ENCODE measurements around the gene RASSF4. TPM values are rescaled to one million over a fixed set of nuclear protein-coding genes. Genes with fewer than 3 reads are reported as not detected.
A peak's percentile ranks its signal among the peaks of the same experiment; 100 is the strongest.

The RASSF4 gene
- total RNA-seq, 1 donor from 2014 or later = 2.0 TPM

DNA sequence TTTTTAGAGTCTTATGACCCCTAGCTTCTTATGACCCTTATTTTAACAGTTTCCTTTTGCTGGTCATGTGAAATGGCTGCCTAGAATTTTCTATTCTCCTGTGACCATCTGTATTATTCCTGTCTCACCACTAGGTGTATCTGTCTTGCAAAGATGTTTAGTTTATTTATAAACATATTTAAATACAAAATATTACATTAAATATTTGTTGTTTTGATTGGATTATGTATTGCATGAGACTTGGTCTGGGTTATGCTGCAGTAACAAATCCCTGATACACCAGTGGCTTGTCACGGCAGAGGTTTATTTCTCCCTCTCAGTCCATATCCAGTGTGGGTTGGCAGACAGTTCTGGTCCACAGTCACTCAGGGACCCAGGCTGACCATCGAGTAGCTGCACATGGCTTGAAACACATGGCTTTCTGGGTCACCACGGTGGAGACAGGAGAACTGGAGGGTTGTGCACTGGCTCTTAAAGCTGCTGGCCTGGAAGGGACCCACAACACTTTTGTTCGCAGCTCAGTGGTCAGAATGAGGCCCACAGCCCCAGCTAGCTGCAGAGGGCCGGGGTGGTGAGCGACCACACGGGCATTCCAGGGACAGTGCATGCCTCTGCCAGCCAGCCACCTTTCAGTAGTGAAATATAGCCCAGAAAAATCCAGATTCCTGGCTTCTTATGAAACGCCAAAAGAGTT lies 7.4 kb downstream of the RASSF4 start:
- no peaks in the 10 kb centered on the region for H3K9me3 Mint-ChIP-seq
- ChIA-PET POLR2A (interaction anchor here (1.1 to 3.1 kb wide), 2 partner anchors 21 to 34 kb away, joined by 3 to 10 read pairs; no protein-coding TSS in a partner anchor), CTCF (interaction anchor here (1.3 to 9.5 kb wide), 2 partner anchors 9 to 34 kb away, joined by 3 to 60 read pairs; no protein-coding TSS in a partner anchor)
- peaks cover 70% of the 10 kb centered on the region for H3K4me1 Mint-ChIP-seq
- intact Hi-C loops (cut with micrococcal nuclease) = loop anchor here (1.0 to 5.0 kb wide), 2 partner anchors 7 to 1060 kb away; no protein-coding TSS in a partner anchor
- H3K36me3 Mint-ChIP-seq (ENCODE audit: low read depth) = no peaks in the 10 kb centered on the region
- no peak for DNase-seq
- ATAC-seq (ENCODE audit: low read depth) = no peak
- no peak overlapping the region for H3K27ac Mint-ChIP-seq
- no peak overlapping the region for H3K4me3 Mint-ChIP-seq
- TF ChIP-seq, protein P1, sequence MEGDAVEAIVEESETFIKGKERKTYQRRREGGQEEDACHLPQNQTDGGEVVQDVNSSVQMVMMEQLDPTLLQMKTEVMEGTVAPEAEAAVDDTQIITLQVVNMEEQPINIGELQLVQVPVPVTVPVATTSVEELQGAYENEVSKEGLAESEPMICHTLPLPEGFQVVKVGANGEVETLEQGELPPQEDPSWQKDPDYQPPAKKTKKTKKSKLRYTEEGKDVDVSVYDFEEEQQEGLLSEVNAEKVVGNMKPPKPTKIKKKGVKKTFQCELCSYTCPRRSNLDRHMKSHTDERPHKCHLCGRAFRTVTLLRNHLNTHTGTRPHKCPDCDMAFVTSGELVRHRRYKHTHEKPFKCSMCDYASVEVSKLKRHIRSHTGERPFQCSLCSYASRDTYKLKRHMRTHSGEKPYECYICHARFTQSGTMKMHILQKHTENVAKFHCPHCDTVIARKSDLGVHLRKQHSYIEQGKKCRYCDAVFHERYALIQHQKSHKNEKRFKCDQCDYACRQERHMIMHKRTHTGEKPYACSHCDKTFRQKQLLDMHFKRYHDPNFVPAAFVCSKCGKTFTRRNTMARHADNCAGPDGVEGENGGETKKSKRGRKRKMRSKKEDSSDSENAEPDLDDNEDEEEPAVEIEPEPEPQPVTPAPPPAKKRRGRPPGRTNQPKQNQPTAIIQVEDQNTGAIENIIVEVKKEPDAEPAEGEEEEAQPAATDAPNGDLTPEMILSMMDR (IDR thresholded peaks at IDR 0.05) = no peak
- no peaks in the 10 kb centered on the region for H3K27me3 Mint-ChIP-seq

DNA sequence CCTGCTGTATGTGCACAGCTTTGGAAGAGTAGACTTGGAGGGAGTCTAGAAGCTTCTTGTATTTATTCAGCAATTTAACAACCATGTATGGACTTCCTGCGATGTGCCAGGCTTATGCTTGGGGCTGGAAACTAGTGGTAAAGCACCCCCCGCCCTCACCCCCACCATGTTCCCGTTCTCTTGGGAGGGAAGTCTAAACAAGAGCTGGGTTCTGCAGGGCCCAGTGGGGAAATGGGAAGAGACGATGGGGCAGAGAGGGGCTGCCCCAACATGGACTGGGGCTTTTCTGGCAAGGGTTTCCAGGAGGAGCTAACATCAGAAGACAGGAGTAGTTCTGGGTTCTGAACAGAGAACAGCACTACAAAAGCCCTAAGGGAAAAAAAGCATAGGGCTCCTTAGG lies 8.0 kb downstream of the RASSF4 start:
- Mint-ChIP-seq H3K9me3 (no peaks in the 10 kb centered on the region), H3K27ac (peak overlapping the region; percentile 12), H3K4me1 (peaks cover 70% of the 10 kb centered on the region), H3K27me3 (no peaks in the 10 kb centered on the region), H3K36me3 (ENCODE audit: low read depth) (no peaks in the 10 kb centered on the region), H3K4me3 (no peak overlapping the region)
- intact Hi-C loops (cut with micrococcal nuclease) = loop anchor here (5.0 kb wide), 1 partner anchor 1060 kb away; no protein-coding TSS in a partner anchor
- CTCF ChIA-PET = interaction anchor here (1.3 to 9.5 kb wide), 2 partner anchors 9 to 34 kb away, joined by 3 to 60 read pairs; no protein-coding TSS in a partner anchor
- ATAC-seq (ENCODE audit: low read depth) = no peak
- no peak for DNase-seq
- TF ChIP-seq, protein P1 (IDR thresholded peaks at IDR 0.05) = no peak
- POLR2A ChIA-PET = interaction anchor here (1.5 to 3.1 kb wide), 2 partner anchors 8 to 34 kb away, joined by 10 to 12 read pairs; partner anchors contain the start of gene RASSF4

DNA sequence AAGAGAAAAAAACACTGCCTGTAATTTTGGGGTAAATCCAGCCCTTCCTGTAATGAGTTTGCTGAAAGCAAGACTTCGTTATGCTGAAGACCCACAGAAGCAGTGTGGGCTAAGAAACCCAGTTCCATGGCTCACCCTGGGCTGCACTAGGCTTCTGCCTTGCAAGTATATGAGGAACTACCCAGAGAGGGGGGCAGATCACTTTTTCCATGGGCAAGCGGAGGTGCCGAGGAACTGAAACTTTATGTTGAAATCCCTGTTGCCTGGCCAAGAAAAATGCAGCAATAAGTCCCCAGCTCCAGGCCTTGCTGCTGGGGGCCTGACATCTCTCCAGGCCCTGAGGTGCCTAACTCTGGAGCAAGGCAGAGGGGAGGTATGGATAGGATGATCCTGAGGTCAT lies 8.5 kb downstream of the RASSF4 start:
- peaks cover 70% of the 10 kb centered on the region for H3K4me1 Mint-ChIP-seq
- ChIA-PET CTCF (interaction anchor here (1.3 to 9.5 kb wide), 2 partner anchors 8 to 35 kb away, joined by 3 to 60 read pairs; no protein-coding TSS in a partner anchor), POLR2A (interaction anchor here (1.5 to 3.1 kb wide), 2 partner anchors 9 to 35 kb away, joined by 10 to 12 read pairs; partner anchors contain the start of gene RASSF4)
- peak overlapping the region; percentile 12 for H3K27ac Mint-ChIP-seq
- H3K9me3 Mint-ChIP-seq = no peaks in the 10 kb centered on the region
- H3K27me3 Mint-ChIP-seq = no peaks in the 10 kb centered on the region
- ATAC-seq (ENCODE audit: low read depth) (peak; percentile 60), DNase-seq (no peak)
- intact Hi-C loops (cut with micrococcal nuclease) = loop anchor here (5.0 kb wide), 1 partner anchor 1059 kb away; no protein-coding TSS in a partner anchor
- H3K4me3 Mint-ChIP-seq = no peak overlapping the region
- TF ChIP-seq, protein P1 (IDR thresholded peaks at IDR 0.05) = no peak
- no peaks in the 10 kb centered on the region for H3K36me3 Mint-ChIP-seq (ENCODE audit: low read depth)

DNA sequence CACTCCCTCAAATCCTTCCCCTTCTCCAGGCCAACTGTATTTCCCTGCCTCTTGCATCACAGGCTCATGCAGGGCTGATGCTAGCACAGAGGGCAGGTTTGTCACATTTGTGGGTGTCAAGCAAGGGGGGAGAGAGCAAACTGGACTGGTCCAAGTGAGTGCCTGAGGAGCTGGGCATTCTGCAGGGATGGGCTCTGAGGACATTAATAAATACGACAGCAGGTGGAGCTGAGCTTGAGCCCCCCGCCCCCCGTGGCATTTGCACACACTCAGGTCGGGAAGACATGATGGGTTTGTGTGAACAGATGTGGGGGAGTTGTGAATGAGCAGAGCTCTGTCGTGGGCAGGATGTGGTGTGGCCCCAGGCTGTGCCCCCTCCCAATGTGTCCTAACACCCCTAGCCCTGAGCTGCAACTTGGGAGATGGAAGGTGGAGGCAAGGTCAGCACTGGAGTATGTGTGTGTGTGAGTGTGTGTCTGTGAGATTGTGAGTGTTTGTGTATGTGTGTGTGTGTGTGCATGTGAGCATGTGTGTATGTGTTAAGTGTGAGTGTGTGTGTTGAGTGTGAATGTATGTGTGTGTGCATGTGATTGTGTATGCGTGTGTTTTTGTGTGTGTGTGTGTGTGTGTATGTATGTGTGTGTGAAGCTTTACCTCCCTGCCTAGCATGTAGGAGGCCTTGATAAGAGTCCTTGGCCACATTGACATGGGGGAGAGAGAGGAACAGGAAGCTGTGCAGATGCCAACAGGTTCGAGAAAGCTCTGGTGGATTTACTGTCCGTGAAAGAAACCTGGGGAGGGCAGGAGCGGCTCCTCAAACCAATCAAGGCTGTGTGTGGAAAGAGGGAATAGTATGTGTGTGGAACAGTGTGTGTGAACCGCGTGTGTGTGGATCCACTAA lies 9.1 kb downstream of the RASSF4 start:
- TF ChIP-seq, protein P1 (IDR thresholded peaks at IDR 0.05) = no peak
- intact Hi-C loops (cut with micrococcal nuclease) = loop anchor here (5.0 kb wide), 1 partner anchor 1059 kb away; no protein-coding TSS in a partner anchor
- DNase-seq (no peak), ATAC-seq (ENCODE audit: low read depth) (no peak)
- ChIA-PET CTCF (interaction anchor here (9.5 kb wide), 1 partner anchor 36 kb away, joined by 60 read pairs; no protein-coding TSS in a partner anchor), POLR2A (interaction anchor here (1.5 to 3.1 kb wide), 2 partner anchors 9 to 36 kb away, joined by 10 to 12 read pairs; partner anchors contain the start of gene RASSF4)
- Mint-ChIP-seq H3K9me3 (no peaks in the 10 kb centered on the region), H3K27ac (no peak overlapping the region), H3K4me1 (peaks cover 70% of the 10 kb centered on the region), H3K36me3 (ENCODE audit: low read depth) (no peaks in the 10 kb centered on the region), H3K27me3 (no peaks in the 10 kb centered on the region), H3K4me3 (no peak overlapping the region)

Measured in activated B cell treated with CpG ODN at 0.5 μM for 24 hours (primary cell).